ENCODE data around the gene KNOP1. TPM values are rescaled to one million over a fixed set of nuclear protein-coding genes. Genes with fewer than 3 reads are reported as not detected.

Gene KNOP1
- total and polyA plus RNA-seq, 2 of the 13 experiments (the other 11 are each of a cell fraction or from before 2014, with no cell fraction given) = 21.2 to 57.5 TPM

GRCh38 chr16:19717741-19718623 is at the start of gene KNOP1, which contains the start of gene IQCK (continued):
- no peak; the same call in 1 of the 2 replicates for TF ChIP-seq CEBPZ (IDR thresholded peaks at IDR 0.05; ENCODE audit: low read length)
- peak; percentile 97 for TF ChIP-seq ZNF605 (CRISPR knock-in tag; IDR thresholded peaks at IDR 0.05)
- no peak; the same call in 1 of the 2 replicates for TF ChIP-seq ZNF281 (CRISPR knock-in tag; IDR thresholded peaks at IDR 0.05; ENCODE audit: borderline replicate concordance)
- TF ChIP-seq GTF3A (CRISPR knock-in tag; conservative IDR thresholded peaks at IDR 0.05) = peak; percentile 93
- TF ChIP-seq CBX1 (IDR thresholded peaks at IDR 0.05; ENCODE audit: low read depth) = no peak
- no peak for TF ChIP-seq ZNF703 (CRISPR knock-in tag; IDR thresholded peaks at IDR 0.05; ENCODE audit: borderline replicate concordance)
- TF ChIP-seq ZNF180 (CRISPR knock-in tag; IDR thresholded peaks at IDR 0.05; ENCODE audit: borderline replicate concordance, low read depth) = peak; percentile 69; the same call in 1 of the 2 replicates
- TF ChIP-seq CHD4 (IDR thresholded peaks at IDR 0.05; ENCODE audit: borderline replicate concordance, low read length) = no peak
- TF ChIP-seq ZBTB33 (CRISPR knock-in tag; IDR thresholded peaks at IDR 0.05) = 0 out of 2 replicates have a peak, but pooled peaks have one; percentile 22
- no peak for TF ChIP-seq SSRP1 (CRISPR knock-in tag; IDR thresholded peaks at IDR 0.05)
- TF ChIP-seq ZNF350 (CRISPR knock-in tag; IDR thresholded peaks at IDR 0.05; ENCODE audit: borderline replicate concordance, low read depth) = peak; percentile 99
- TF ChIP-seq BCL6 (CRISPR knock-in tag; IDR thresholded peaks at IDR 0.05) = no peak; the same call in 1 of the 2 replicates
- peak; percentile 89; the same call in 1 of the 2 replicates for TF ChIP-seq RNF2 (conservative IDR thresholded peaks at IDR 0.05; ENCODE audit: low read depth)
- peak; percentile 30 for TF ChIP-seq RBM22 (optimal IDR thresholded peaks at IDR 0.05; ENCODE audit: low read length)
- 0 out of 2 replicates have a peak, but pooled peaks have one; percentile 29 for TF ChIP-seq SNAPC5 (CRISPR knock-in tag; IDR thresholded peaks at IDR 0.05; ENCODE audit: borderline replicate concordance)
- TF ChIP-seq FOXK2 (IDR thresholded peaks at IDR 0.05) = no peak
- TF ChIP-seq MATR3 (CRISPR knock-in tag; IDR thresholded peaks at IDR 0.05) = no peak; the same call in 1 of the 2 replicates
- TF ChIP-seq KLF6 (CRISPR knock-in tag; IDR thresholded peaks at IDR 0.05) = peak; percentile 90
- peak; percentile 99 for TF ChIP-seq MAX (IDR thresholded peaks at IDR 0.05)
- TF ChIP-seq ZNF607 (CRISPR knock-in tag; IDR thresholded peaks at IDR 0.05; ENCODE audit: borderline replicate concordance) = peak; percentile 93
- TF ChIP-seq ZNF136 (CRISPR knock-in tag; IDR thresholded peaks at IDR 0.05; ENCODE audit: low read depth) = peak; percentile 35

Measured in HepG2 (cell line).